H9 (cell line): Measurements from ENCODE around the gene TRPV6. TPM values are rescaled to one million over a fixed set of nuclear protein-coding genes. Genes with fewer than 3 reads are reported as not detected.
A peak's percentile ranks its signal among the peaks of the same experiment; 100 is the strongest.

ENCODE experiments used
- DNase-seq: peaks from one replicate; pipeline ENCODE4 v3.0.0-alpha.2; 2017
- H2AFZ ChIP-seq: one replicate; pipeline ENCODE4 v1.6.1; 2013; ENCODE audit warnings: mild to moderate bottlenecking, low read length, control low read depth, moderate library complexity
- H2AK5ac ChIP-seq: 2 replicates; pipeline ENCODE4 v1.6.1; 2013; ENCODE audit warnings: low read length, control low read depth, mixed read lengths; ENCODE audit not compliant: insufficient read length
- H2BK120ac ChIP-seq: one replicate; pipeline ENCODE4 v1.6.1; 2013; ENCODE audit warnings: low read depth, mild to moderate bottlenecking, low read length, control low read depth, inconsistent platforms; ENCODE audit not compliant: poor library complexity, severe bottlenecking
- H2BK12ac ChIP-seq: 2 replicates; pipeline ENCODE4 v1.6.1; 2013; ENCODE audit warnings: low read length, control low read depth, mixed read lengths, low read depth; ENCODE audit not compliant: insufficient read length
- H2BK15ac ChIP-seq: 2 replicates; pipeline ENCODE4 v1.6.1; 2013; ENCODE audit warnings: low read depth, low read length, control low read depth
- H2BK20ac ChIP-seq: one replicate; pipeline ENCODE4 v1.6.1; 2013; ENCODE audit warnings: low read depth, mild to moderate bottlenecking, low read length, control low read depth, inconsistent platforms; ENCODE audit not compliant: poor library complexity, severe bottlenecking
- H2BK5ac ChIP-seq: 2 replicates; pipeline ENCODE4 v1.6.1; 2013; ENCODE audit warnings: low read length, control low read depth, mixed read lengths; ENCODE audit not compliant: insufficient read length
- H3K14ac ChIP-seq: 2 replicates; pipeline ENCODE4 v1.6.1; 2013; ENCODE audit warnings: low read length, control low read depth; ENCODE audit not compliant: insufficient read depth
- H3K18ac ChIP-seq: 2 replicates; pipeline ENCODE4 v1.6.1; 2013; ENCODE audit warnings: low read depth, mild to moderate bottlenecking, mixed read lengths, low read length, control low read depth; ENCODE audit not compliant: insufficient read length
- H3K23ac ChIP-seq: 2 replicates; pipeline ENCODE4 v1.6.1; 2013; ENCODE audit warnings: low read length, control low read depth, mixed read lengths, low read depth; ENCODE audit not compliant: insufficient read length
- H3K23me2 ChIP-seq: 2 replicates; pipeline ENCODE4 v1.6.1; 2013; ENCODE audit warnings: low read depth, mild to moderate bottlenecking, mixed read lengths, low read length, control low read depth; ENCODE audit not compliant: insufficient read length, poor library complexity, severe bottlenecking
- H3K27ac ChIP-seq: 2 replicates; pipeline ENCODE4 v1.5.1; 2013; ENCODE audit warnings: low read length, control low read depth, mixed read lengths, low read depth; ENCODE audit not compliant: insufficient read length
- H3K27me3 ChIP-seq: 2 replicates; pipeline ENCODE4 v1.6.1; 2013; ENCODE audit warnings: low read length, control low read depth, inconsistent platforms; ENCODE audit not compliant: insufficient read depth
- H3K4ac ChIP-seq: 2 replicates; pipeline ENCODE4 v1.6.1; 2013; ENCODE audit warnings: low read depth, mild to moderate bottlenecking, control low read depth, inconsistent platforms, low read length, moderate library complexity
- H3K4me1 ChIP-seq: 2 replicates; pipeline ENCODE4 v1.6.1; 2013; ENCODE audit warnings: low read length, control low read depth, inconsistent platforms; ENCODE audit not compliant: insufficient read depth
- H3K4me2 ChIP-seq: 2 replicates; pipeline ENCODE4 v1.6.1; 2013; ENCODE audit warnings: low read length, control low read depth, mixed read lengths; ENCODE audit not compliant: insufficient read length, insufficient read depth
- H3K56ac ChIP-seq: 2 replicates; pipeline ENCODE4 v1.6.1; 2013; ENCODE audit warnings: low read depth, mild to moderate bottlenecking, mixed read lengths, low read length, control low read depth; ENCODE audit not compliant: insufficient read length
- H3K79me1 ChIP-seq: 2 replicates; pipeline ENCODE4 v1.6.1; 2013; ENCODE audit warnings: low read depth, mild to moderate bottlenecking, moderate library complexity, low read length, control low read depth, inconsistent platforms; ENCODE audit not compliant: insufficient read depth, poor library complexity, severe bottlenecking
- H3K79me2 ChIP-seq: 2 replicates; pipeline ENCODE4 v1.6.1; 2013; ENCODE audit warnings: low read length, control low read depth, inconsistent platforms; ENCODE audit not compliant: insufficient read depth
- H3K9ac ChIP-seq: 2 replicates; pipeline ENCODE4 v1.6.1; 2013; ENCODE audit warnings: low read length, control low read depth, mixed read lengths; ENCODE audit not compliant: insufficient read length; ENCODE audit errors: extremely low read depth
- H3K9me3 ChIP-seq: one replicate; pipeline ENCODE4 v1.6.1; 2013; ENCODE audit warnings: low read depth, low read length, inconsistent platforms; ENCODE audit not compliant: control insufficient read depth
- H3T11ph ChIP-seq: one replicate; pipeline ENCODE4 v1.6.1; 2013; ENCODE audit warnings: mild to moderate bottlenecking, low read length, control low read depth, inconsistent platforms
- H4K20me1 ChIP-seq: one replicate; pipeline ENCODE4 v1.6.1; 2013; ENCODE audit not compliant: control insufficient read depth, insufficient read length, insufficient read depth
- H4K5ac ChIP-seq: 2 replicates; pipeline ENCODE4 v1.6.1; 2013; ENCODE audit warnings: low read depth, mild to moderate bottlenecking, mixed read lengths, low read length, control low read depth; ENCODE audit not compliant: insufficient read length
- H4K8ac ChIP-seq: replicated peaks from 2 replicates; pipeline ENCODE4 v1.6.1; 2013; ENCODE audit warnings: low read length, control low read depth, mixed read lengths, low read depth; ENCODE audit not compliant: insufficient read length
- H4K91ac ChIP-seq: 2 replicates; pipeline ENCODE4 v1.6.1; 2013; ENCODE audit warnings: low read depth, mild to moderate bottlenecking, moderate library complexity, mixed read lengths, low read length, control low read depth; ENCODE audit not compliant: insufficient read length
- H3K27ac Mint-ChIP-seq, 3 experiments: 2 replicates in 2 of 3; 3 replicates in 1 of 3; pipeline ENCODE4 v1.8.0; 2020 to 2021; ENCODE audit warnings: mixed read lengths in 3 of 3, mild to moderate bottlenecking in 1 of 3, moderate library complexity in 1 of 3
- H3K27me3 Mint-ChIP-seq: 2 replicates; pipeline ENCODE4 v1.8.0; 2021; ENCODE audit warnings: low read depth, mild to moderate bottlenecking, moderate library complexity, mixed read lengths
- H3K36me3 Mint-ChIP-seq, 3 experiments: 2 replicates in 2 of 3; 3 replicates in 1 of 3; pipeline ENCODE4 v1.8.0; 2020 to 2021; ENCODE audit warnings: low read depth in 3 of 3, mixed read lengths in 3 of 3; ENCODE audit not compliant: insufficient read depth in 1 of 3
- H3K4me1 Mint-ChIP-seq, 2 experiments: 2 replicates each; pipeline ENCODE4 v1.8.0; 2020; ENCODE audit warnings: mixed read lengths in 2 of 2
- H3K4me3 Mint-ChIP-seq, 2 experiments: 2 replicates in 1 of 2; 3 replicates in 1 of 2; pipeline ENCODE4 v1.8.0; 2020 to 2021; ENCODE audit warnings: mild to moderate bottlenecking in 2 of 2, mixed read lengths in 2 of 2, moderate library complexity in 1 of 2
- H3K9me3 Mint-ChIP-seq, 2 experiments: 2 replicates in 1 of 2; 3 replicates in 1 of 2; pipeline ENCODE4 v1.8.0; 2020; ENCODE audit warnings: mild to moderate bottlenecking in 2 of 2, mixed read lengths in 2 of 2, moderate library complexity in 1 of 2
- CTCF ChIP-seq: fragments of 200-600 bp; sonication (generic); conservative IDR thresholded peaks from 3 replicates; pipeline ENCODE4 v1.8.0; 2021; ENCODE audit warnings: antibody characterized with exemption, mild to moderate bottlenecking
- WGBS: extraction: QIAGEN DNeasy Blood & Tissue Kit; methylation state at CpG from one replicate; pipeline ENCODE4 v1.1.7; 2013; ENCODE audit warnings: missing lambda C conversion rate, low lambda C conversion rate, mixed read lengths; ENCODE audit not compliant: insufficient read length; ENCODE audit errors: extremely low coverage; 5-methylcytosine and 5-hydroxymethylcytosine counted together
- total RNA-seq: library from RNA; stranded (reverse); gene quantifications from 2 replicates; pipeline ENCODE4 v1.2.1, GENCODE V29; 2021

Gene TRPV6
- total RNA-seq, 1 experiment from 2014 or later, result 0.61 TPM

GRCh38 chr7:142908921-142909890 is 23.7 kb upstream of the TRPV6 start:
- Histone ChIP-seq H3K27ac (no peak overlapping the region), H2BK12ac (no peak overlapping the region), H3K79me2 (no peaks in the 10 kb centered on the region), H4K5ac (no peak overlapping the region), H3K9ac (no peak overlapping the region), H4K20me1 (no peaks in the 10 kb centered on the region), H3K23me2 (no peaks in the 10 kb centered on the region), H4K8ac (no peak overlapping the region), H3K4me1 (no peaks in the 10 kb centered on the region), H2AK5ac (no peak overlapping the region), H3K4ac (no peak overlapping the region), H2BK120ac (no peak overlapping the region), H2BK5ac (no peak overlapping the region), H3K9me3 (peaks cover 11% of the 10 kb centered on the region), H3K4me2 (no peak overlapping the region), H3K79me1 (no peaks in the 10 kb centered on the region), H2BK15ac (no peak overlapping the region), H3T11ph (no peak overlapping the region), H2AFZ (no peak overlapping the region), H3K23ac (no peak overlapping the region), H2BK20ac (no peak overlapping the region), H3K14ac (no peak overlapping the region), H3K27me3 (no peaks in the 10 kb centered on the region; the same call in 1 of the 2 replicates), H3K18ac (no peak overlapping the region), H4K91ac (no peak overlapping the region), H3K56ac (no peak overlapping the region)
- Mint-ChIP-seq H3K27me3 (peaks cover 9% of the 10 kb centered on the region), H3K9me3 (peaks cover 21 to 23% of the 10 kb centered on the region in 2 experiments), H3K27ac (no peak overlapping the region), H3K4me1 (peaks cover 4 to 7% of the 10 kb centered on the region in 2 experiments), H3K36me3 (peaks cover 3 to 12% (median 6%) of the 10 kb centered on the region in 3 experiments; a peak in 6 of 7 replicates), H3K4me3 (no peak overlapping the region)
- peak; percentile 68 for TF ChIP-seq CTCF
- WGBS, result no CpG with 5 or more reads among the region's 21 CpGs
- peak; percentile 42 for DNase-seq
